H9 (cell line): Measurements from ENCODE around the gene CDH13. TPM values are rescaled to one million over a fixed set of nuclear protein-coding genes. Genes with fewer than 3 reads are reported as not detected.

Experiments
- DNase-seq: peaks from one replicate; pipeline ENCODE4 v3.0.0-alpha.2; 2017
- H2AFZ ChIP-seq: one replicate; pipeline ENCODE4 v1.6.1; 2013; ENCODE audit warnings: mild to moderate bottlenecking, low read length, control low read depth, moderate library complexity
- H2AK5ac ChIP-seq: 2 replicates; pipeline ENCODE4 v1.6.1; 2013; ENCODE audit warnings: low read length, control low read depth, mixed read lengths; ENCODE audit not compliant: insufficient read length
- H2BK120ac ChIP-seq: one replicate; pipeline ENCODE4 v1.6.1; 2013; ENCODE audit warnings: low read depth, mild to moderate bottlenecking, low read length, control low read depth, inconsistent platforms; ENCODE audit not compliant: poor library complexity, severe bottlenecking
- H2BK12ac ChIP-seq: 2 replicates; pipeline ENCODE4 v1.6.1; 2013; ENCODE audit warnings: low read length, control low read depth, mixed read lengths, low read depth; ENCODE audit not compliant: insufficient read length
- H2BK15ac ChIP-seq: 2 replicates; pipeline ENCODE4 v1.6.1; 2013; ENCODE audit warnings: low read depth, low read length, control low read depth
- H2BK20ac ChIP-seq: one replicate; pipeline ENCODE4 v1.6.1; 2013; ENCODE audit warnings: low read depth, mild to moderate bottlenecking, low read length, control low read depth, inconsistent platforms; ENCODE audit not compliant: poor library complexity, severe bottlenecking
- H2BK5ac ChIP-seq: 2 replicates; pipeline ENCODE4 v1.6.1; 2013; ENCODE audit warnings: low read length, control low read depth, mixed read lengths; ENCODE audit not compliant: insufficient read length
- H3K14ac ChIP-seq: 2 replicates; pipeline ENCODE4 v1.6.1; 2013; ENCODE audit warnings: low read length, control low read depth; ENCODE audit not compliant: insufficient read depth
- H3K18ac ChIP-seq: 2 replicates; pipeline ENCODE4 v1.6.1; 2013; ENCODE audit warnings: low read depth, mild to moderate bottlenecking, mixed read lengths, low read length, control low read depth; ENCODE audit not compliant: insufficient read length
- H3K23ac ChIP-seq: 2 replicates; pipeline ENCODE4 v1.6.1; 2013; ENCODE audit warnings: low read length, control low read depth, mixed read lengths, low read depth; ENCODE audit not compliant: insufficient read length
- H3K23me2 ChIP-seq: 2 replicates; pipeline ENCODE4 v1.6.1; 2013; ENCODE audit warnings: low read depth, mild to moderate bottlenecking, mixed read lengths, low read length, control low read depth; ENCODE audit not compliant: insufficient read length, poor library complexity, severe bottlenecking
- H3K27ac ChIP-seq: 2 replicates; pipeline ENCODE4 v1.5.1; 2013; ENCODE audit warnings: low read length, control low read depth, mixed read lengths, low read depth; ENCODE audit not compliant: insufficient read length
- H3K27me3 ChIP-seq: 2 replicates; pipeline ENCODE4 v1.6.1; 2013; ENCODE audit warnings: low read length, control low read depth, inconsistent platforms; ENCODE audit not compliant: insufficient read depth
- H3K4ac ChIP-seq: 2 replicates; pipeline ENCODE4 v1.6.1; 2013; ENCODE audit warnings: low read depth, mild to moderate bottlenecking, control low read depth, inconsistent platforms, low read length, moderate library complexity
- H3K4me1 ChIP-seq: 2 replicates; pipeline ENCODE4 v1.6.1; 2013; ENCODE audit warnings: low read length, control low read depth, inconsistent platforms; ENCODE audit not compliant: insufficient read depth
- H3K4me2 ChIP-seq: 2 replicates; pipeline ENCODE4 v1.6.1; 2013; ENCODE audit warnings: low read length, control low read depth, mixed read lengths; ENCODE audit not compliant: insufficient read length, insufficient read depth
- H3K56ac ChIP-seq: 2 replicates; pipeline ENCODE4 v1.6.1; 2013; ENCODE audit warnings: low read depth, mild to moderate bottlenecking, mixed read lengths, low read length, control low read depth; ENCODE audit not compliant: insufficient read length
- H3K79me1 ChIP-seq: 2 replicates; pipeline ENCODE4 v1.6.1; 2013; ENCODE audit warnings: low read depth, mild to moderate bottlenecking, moderate library complexity, low read length, control low read depth, inconsistent platforms; ENCODE audit not compliant: insufficient read depth, poor library complexity, severe bottlenecking
- H3K79me2 ChIP-seq: 2 replicates; pipeline ENCODE4 v1.6.1; 2013; ENCODE audit warnings: low read length, control low read depth, inconsistent platforms; ENCODE audit not compliant: insufficient read depth
- H3K9ac ChIP-seq: 2 replicates; pipeline ENCODE4 v1.6.1; 2013; ENCODE audit warnings: low read length, control low read depth, mixed read lengths; ENCODE audit not compliant: insufficient read length; ENCODE audit errors: extremely low read depth
- H3K9me3 ChIP-seq: one replicate; pipeline ENCODE4 v1.6.1; 2013; ENCODE audit warnings: low read depth, low read length, inconsistent platforms; ENCODE audit not compliant: control insufficient read depth
- H3T11ph ChIP-seq: one replicate; pipeline ENCODE4 v1.6.1; 2013; ENCODE audit warnings: mild to moderate bottlenecking, low read length, control low read depth, inconsistent platforms
- H4K20me1 ChIP-seq: one replicate; pipeline ENCODE4 v1.6.1; 2013; ENCODE audit not compliant: control insufficient read depth, insufficient read length, insufficient read depth
- H4K5ac ChIP-seq: 2 replicates; pipeline ENCODE4 v1.6.1; 2013; ENCODE audit warnings: low read depth, mild to moderate bottlenecking, mixed read lengths, low read length, control low read depth; ENCODE audit not compliant: insufficient read length
- H4K8ac ChIP-seq: replicated peaks from 2 replicates; pipeline ENCODE4 v1.6.1; 2013; ENCODE audit warnings: low read length, control low read depth, mixed read lengths, low read depth; ENCODE audit not compliant: insufficient read length
- H4K91ac ChIP-seq: 2 replicates; pipeline ENCODE4 v1.6.1; 2013; ENCODE audit warnings: low read depth, mild to moderate bottlenecking, moderate library complexity, mixed read lengths, low read length, control low read depth; ENCODE audit not compliant: insufficient read length
- H3K27ac Mint-ChIP-seq, 3 experiments: 2 replicates in 2 of 3; 3 replicates in 1 of 3; pipeline ENCODE4 v1.8.0; 2020 to 2021; ENCODE audit warnings: mixed read lengths in 3 of 3, mild to moderate bottlenecking in 1 of 3, moderate library complexity in 1 of 3
- H3K27me3 Mint-ChIP-seq: 2 replicates; pipeline ENCODE4 v1.8.0; 2021; ENCODE audit warnings: low read depth, mild to moderate bottlenecking, moderate library complexity, mixed read lengths
- H3K36me3 Mint-ChIP-seq, 3 experiments: 2 replicates in 2 of 3; 3 replicates in 1 of 3; pipeline ENCODE4 v1.8.0; 2020 to 2021; ENCODE audit warnings: low read depth in 3 of 3, mixed read lengths in 3 of 3; ENCODE audit not compliant: insufficient read depth in 1 of 3
- H3K4me1 Mint-ChIP-seq, 2 experiments: 2 replicates each; pipeline ENCODE4 v1.8.0; 2020; ENCODE audit warnings: mixed read lengths in 2 of 2
- H3K4me3 Mint-ChIP-seq, 2 experiments: 2 replicates in 1 of 2; 3 replicates in 1 of 2; pipeline ENCODE4 v1.8.0; 2020 to 2021; ENCODE audit warnings: mild to moderate bottlenecking in 2 of 2, mixed read lengths in 2 of 2, moderate library complexity in 1 of 2
- H3K9me3 Mint-ChIP-seq, 2 experiments: 2 replicates in 1 of 2; 3 replicates in 1 of 2; pipeline ENCODE4 v1.8.0; 2020; ENCODE audit warnings: mild to moderate bottlenecking in 2 of 2, mixed read lengths in 2 of 2, moderate library complexity in 1 of 2
- WGBS: extraction: QIAGEN DNeasy Blood & Tissue Kit; methylation state at CpG from one replicate; pipeline ENCODE4 v1.1.7; 2013; ENCODE audit warnings: missing lambda C conversion rate, low lambda C conversion rate, mixed read lengths; ENCODE audit not compliant: insufficient read length; ENCODE audit errors: extremely low coverage; 5-methylcytosine and 5-hydroxymethylcytosine counted together
- total RNA-seq: library from RNA; stranded (reverse); gene quantifications from 2 replicates; pipeline ENCODE4 v1.2.1, GENCODE V29; 2021
- TF ChIP-seq, protein P1 (sequence below): fragments of 200-600 bp; sonication (generic); conservative IDR thresholded peaks from 3 replicates; pipeline ENCODE4 v1.8.0; 2021; ENCODE audit warnings: antibody characterized with exemption, mild to moderate bottlenecking

Gene CDH13
- total RNA-seq, 1 experiment from 2014 or later, result 1.5 TPM

DNA sequence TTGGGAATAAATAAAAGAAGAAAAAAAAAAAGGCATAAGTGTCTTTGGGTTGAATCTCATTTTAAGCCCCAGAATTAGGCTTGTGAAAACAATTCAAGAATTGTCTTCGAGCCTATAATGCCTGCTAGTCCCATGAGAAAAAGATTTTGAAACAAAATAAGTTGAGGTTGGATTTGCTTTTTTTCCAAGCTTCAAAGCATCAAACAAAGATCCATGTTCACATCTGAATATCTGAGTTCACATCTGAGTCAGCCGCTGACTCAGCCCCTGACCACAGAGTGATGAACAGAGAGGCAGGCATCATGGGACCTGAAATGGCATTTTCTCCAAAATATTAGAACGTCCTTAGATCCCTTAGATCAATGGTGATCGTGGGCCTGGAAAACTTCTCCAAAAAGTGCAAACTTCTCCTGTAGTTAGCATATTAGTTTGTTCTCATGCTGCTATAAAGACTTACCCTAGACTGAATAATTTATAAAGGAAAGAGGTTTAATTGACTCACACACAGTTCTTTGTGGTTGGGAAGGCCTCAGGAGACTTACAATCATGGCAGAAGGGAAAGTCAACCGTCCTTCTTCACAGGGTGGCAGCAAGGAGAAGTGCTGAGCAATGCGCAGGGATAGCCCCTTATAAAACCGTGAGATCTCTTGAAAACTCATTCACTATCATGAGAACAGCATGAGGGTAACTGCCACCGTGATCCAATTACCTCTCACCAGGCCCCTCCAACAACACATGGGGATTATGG, 886.4 kb downstream of the CDH13 start:
- Histone ChIP-seq H3K79me1 (no peaks in the 10 kb centered on the region), H2BK120ac (no peak overlapping the region), H3K27me3 (no peaks in the 10 kb centered on the region), H3T11ph (no peak overlapping the region), H2BK20ac (no peak overlapping the region), H2BK15ac (no peak overlapping the region), H3K23ac (no peak overlapping the region), H2AK5ac (no peak overlapping the region), H3K18ac (no peak overlapping the region), H3K27ac (no peak overlapping the region), H3K79me2 (no peaks in the 10 kb centered on the region), H2BK5ac (no peak overlapping the region), H3K9me3 (peaks cover 6% of the 10 kb centered on the region), H3K9ac (no peak overlapping the region), H4K91ac (no peak overlapping the region), H3K14ac (no peak overlapping the region), H3K4ac (no peak overlapping the region), H4K8ac (no peak overlapping the region), H2AFZ (no peak overlapping the region), H3K56ac (no peak overlapping the region), H3K4me2 (no peak overlapping the region), H3K4me1 (no peaks in the 10 kb centered on the region), H4K5ac (no peak overlapping the region), H4K20me1 (peaks cover 2% of the 10 kb centered on the region), H2BK12ac (no peak overlapping the region), H3K23me2 (no peaks in the 10 kb centered on the region)
- DNase-seq, result no peak
- Mint-ChIP-seq H3K9me3 (peaks cover 9 to 19% of the 10 kb centered on the region in 2 experiments), H3K36me3 (peaks cover 2 to 10% (median 3%) of the 10 kb centered on the region in 3 experiments; a peak in 4 of 7 replicates), H3K4me3 (no peak overlapping the region), H3K4me1 (0 out of 4 replicates have a peak, but pooled peaks cover 0 to 2% of the 10 kb centered on the region in 2 experiments), H3K27me3 (peaks cover 5% of the 10 kb centered on the region; the same call in 1 of the 2 replicates), H3K27ac (no peak overlapping the region; a peak in 1 of 7 replicates)
- no CpG with 5 or more reads among the region's 8 CpGs for WGBS
- TF ChIP-seq, protein P1, sequence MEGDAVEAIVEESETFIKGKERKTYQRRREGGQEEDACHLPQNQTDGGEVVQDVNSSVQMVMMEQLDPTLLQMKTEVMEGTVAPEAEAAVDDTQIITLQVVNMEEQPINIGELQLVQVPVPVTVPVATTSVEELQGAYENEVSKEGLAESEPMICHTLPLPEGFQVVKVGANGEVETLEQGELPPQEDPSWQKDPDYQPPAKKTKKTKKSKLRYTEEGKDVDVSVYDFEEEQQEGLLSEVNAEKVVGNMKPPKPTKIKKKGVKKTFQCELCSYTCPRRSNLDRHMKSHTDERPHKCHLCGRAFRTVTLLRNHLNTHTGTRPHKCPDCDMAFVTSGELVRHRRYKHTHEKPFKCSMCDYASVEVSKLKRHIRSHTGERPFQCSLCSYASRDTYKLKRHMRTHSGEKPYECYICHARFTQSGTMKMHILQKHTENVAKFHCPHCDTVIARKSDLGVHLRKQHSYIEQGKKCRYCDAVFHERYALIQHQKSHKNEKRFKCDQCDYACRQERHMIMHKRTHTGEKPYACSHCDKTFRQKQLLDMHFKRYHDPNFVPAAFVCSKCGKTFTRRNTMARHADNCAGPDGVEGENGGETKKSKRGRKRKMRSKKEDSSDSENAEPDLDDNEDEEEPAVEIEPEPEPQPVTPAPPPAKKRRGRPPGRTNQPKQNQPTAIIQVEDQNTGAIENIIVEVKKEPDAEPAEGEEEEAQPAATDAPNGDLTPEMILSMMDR, result no peak
